Right lung (tissue), 5 donors: ENCODE measurements around the gene ST8SIA6. TPM values are rescaled to one million over a fixed set of nuclear protein-coding genes. Genes with fewer than 3 reads are reported as not detected.

Source experiments
- DNase-seq, 2 donors: peaks; one replicate each; pipeline ENCODE4 v3.0.0-alpha.2; 2013
- polyA plus RNA-seq, 5 donors: library from polyadenylated mRNA; unstranded; fragments of 120-200 nt; gene quantifications; one replicate each; pipeline versions ENCODE4 v1.2.1 to v1.2.3, GENCODE V29; 2013; ENCODE audit warnings: inconsistent platforms in 1 of 5, low replicate concordance in 1 of 5; ENCODE audit not compliant: insufficient read length in 5 of 5, insufficient read depth in 1 of 5

The ST8SIA6 gene
- polyA plus RNA-seq, 5 donors = 7.8 to 12.2 (median 9.0) TPM

DNA sequence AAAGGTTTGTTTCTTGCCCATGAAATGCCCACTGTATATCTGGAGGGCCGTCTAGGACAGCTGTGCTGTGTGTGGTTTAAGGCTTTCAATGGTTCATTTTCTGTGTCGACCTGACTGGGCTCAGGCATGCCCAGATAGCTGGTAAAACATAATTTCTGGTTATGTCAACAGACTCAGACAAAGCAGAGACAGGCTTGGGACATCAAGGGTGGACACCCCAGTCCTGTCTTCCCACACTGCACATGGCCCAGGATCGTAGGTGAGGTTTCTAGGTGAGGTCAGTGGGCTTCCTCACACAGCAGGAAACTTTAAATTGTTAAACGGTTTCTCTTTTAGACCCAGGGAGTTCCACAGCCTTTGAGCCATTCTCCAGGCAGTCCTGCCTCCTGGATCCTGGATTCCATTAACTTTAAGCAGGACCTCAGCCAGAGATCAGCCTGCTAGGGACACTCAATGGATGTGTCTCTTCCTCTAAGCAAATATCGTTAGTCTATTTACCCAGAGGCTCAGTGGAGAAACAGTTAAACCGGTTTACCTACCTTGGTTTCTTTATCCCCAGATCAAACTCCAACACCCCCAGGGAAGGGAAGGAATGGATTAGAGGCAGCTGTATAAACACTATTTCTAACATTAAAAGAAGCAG lies 66.4 kb downstream of the ST8SIA6 start:
- no peak for DNase-seq

DNA sequence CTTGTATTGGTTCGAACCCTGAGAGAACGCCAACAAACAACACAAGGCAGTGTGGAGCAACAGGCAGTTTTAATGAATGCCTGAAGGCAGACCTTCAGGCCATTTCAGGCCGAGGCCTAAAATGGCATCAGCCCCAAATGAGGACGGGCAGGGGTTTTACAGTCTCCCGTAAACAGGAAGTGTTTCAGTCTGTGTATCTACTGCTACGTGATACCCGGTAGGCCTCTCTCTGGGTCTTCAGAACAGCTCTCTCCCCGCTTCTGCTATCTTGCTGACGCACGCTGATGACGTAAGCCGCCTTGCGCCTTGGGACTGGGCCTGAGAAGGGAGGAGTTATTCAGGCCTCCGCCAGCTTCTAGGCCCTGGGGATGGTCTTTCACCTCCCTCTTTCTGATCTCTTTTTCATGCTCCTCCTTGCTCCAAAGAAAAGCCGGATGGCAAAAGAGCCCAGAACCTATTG lies 67.7 kb downstream of the ST8SIA6 start:
- no peak for DNase-seq

DNA sequence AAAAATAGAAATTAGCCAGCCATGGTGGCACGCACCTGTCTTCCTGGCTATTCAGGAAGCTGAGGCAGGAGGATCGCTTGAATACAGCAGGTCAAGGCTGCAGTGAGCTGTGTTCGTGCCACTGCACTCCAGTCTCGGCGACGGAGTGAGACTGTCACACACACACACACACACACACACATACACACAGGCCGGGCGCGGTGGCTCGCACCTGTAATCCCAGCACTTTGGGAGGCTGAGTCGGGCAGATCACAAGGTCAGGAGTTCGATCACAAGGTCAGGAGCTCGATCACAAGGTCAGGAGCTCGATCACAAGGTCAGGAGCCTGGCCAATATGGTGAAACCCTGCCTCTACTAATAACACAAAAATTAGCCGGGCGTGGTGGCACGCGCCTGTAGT lies 68.4 kb downstream of the ST8SIA6 start:
- no peak for DNase-seq

DNA sequence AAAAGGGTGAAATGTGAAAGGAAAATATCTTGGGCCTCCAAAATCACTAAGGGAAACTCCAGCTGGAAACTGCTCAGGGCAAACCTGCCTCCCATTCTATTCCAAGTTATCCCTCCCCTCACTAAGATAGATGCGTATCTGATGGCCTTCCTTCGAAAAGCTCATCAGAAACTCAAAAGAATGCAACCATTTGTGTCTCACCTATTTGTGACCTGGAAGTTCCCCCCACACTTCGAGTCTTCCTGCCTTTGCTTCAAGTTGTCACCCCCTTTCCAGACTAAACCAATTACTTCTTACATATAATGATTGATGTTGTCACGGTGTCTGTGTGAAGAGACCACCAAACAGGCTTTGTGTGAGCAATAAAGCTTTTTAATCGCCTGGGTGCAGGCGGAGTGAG lies 69.3 kb downstream of the ST8SIA6 start:
- no peak for DNase-seq

DNA sequence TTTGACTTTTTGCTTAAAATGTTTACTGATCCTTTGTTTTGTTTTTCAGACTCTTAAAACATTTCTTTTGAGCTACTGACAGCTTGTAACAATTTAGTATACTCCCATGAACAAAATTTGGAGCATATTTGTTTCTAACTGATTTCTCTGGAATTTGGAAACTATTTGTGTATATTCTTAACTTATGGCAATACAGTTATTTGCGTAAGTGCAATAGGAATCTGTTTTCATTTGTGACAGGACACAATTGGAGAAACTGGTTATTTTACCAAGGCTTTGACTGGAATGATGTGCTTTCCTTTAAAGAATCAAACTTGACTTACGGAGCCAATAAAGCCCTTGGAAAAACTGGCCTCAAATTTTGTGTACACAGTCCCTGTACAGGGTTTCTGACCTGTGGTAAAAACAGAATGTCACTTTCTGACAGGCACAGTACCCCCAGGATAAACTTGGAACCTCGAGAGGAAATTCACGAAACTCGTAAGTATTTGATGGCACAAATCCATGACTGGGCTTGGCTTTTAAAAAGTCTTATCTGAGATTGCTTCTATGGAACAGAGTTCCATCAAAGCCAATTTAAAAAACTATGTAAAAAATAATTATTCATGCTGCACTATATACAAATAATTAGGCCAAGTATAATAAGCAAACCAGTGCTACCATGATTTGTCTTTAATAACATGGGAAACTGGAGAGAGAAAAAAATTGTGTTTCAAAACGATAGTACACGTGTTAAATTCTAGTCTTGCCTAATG lies 70.4 kb downstream of the ST8SIA6 start:
- DNase-seq = peak; percentile 43 to 55

DNA sequence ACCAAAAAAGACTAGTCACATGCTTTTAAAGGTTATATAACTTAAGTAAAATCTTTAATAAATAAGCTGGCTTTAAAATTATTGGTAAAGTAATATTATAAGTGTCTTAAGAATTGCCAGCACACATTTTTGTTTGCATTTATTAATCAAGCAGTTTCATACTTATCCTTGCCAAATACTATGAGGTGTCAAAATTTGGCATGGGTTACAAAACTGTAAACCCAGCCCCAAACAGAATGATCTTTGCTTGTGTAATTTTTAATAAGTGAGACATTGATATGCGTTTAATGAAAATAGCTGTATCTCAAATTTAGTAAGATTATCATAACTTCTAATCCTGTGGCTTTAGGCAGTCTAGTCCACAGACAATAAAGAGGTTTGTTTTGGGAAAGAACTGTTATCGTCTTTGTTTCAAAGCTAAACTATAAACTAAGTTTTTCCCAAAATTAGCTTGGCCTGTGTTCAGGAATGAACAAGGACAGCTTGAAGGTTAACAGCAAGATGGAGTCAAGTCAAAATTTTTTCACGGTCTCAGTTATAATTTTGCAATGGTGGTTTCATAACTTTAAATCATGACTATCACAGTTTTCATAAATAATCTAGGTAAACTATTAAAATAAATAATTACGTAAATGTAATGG lies 72.8 kb downstream of the ST8SIA6 start:
- DNase-seq = no peak

DNA sequence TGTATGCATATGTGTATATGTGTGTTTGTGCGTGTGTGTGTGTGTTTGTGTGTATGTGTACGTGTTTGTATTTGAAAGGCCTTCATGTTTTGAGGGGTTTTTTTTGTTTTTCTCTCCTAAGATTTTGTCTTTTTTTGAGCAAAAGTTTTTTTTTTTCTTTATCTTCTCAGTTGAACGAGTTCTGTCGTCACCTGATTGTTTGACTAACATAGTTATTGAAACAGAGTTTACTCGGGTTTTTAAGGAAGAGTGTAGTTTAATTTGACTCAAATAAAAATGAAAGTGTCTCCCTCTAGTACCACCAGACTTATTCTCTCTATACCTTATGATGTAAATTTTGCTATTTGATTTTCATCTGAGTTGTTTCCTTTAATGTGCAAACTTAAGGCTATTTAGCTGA lies 73.5 kb downstream of the ST8SIA6 start:
- DNase-seq = no peak

DNA sequence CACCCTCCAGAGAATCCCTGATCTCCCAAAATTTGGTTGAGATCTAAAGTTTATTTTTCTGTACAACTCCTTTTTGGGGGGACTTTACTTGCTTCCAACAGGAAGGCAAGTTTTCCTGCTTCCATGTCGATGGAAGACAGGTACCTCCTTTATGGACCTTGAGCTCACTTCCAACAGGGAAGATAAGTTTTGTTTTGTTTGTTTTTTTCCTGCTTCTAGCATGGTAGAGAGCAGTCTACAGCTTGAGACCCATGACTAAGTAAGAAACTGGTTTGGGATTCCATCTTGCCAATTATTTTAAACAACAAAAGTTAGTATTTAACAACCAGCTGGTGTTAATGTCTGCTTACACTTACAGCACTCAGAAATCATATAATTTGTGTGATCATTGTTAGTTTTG lies 74.4 kb downstream of the ST8SIA6 start:
- no peak for DNase-seq

DNA sequence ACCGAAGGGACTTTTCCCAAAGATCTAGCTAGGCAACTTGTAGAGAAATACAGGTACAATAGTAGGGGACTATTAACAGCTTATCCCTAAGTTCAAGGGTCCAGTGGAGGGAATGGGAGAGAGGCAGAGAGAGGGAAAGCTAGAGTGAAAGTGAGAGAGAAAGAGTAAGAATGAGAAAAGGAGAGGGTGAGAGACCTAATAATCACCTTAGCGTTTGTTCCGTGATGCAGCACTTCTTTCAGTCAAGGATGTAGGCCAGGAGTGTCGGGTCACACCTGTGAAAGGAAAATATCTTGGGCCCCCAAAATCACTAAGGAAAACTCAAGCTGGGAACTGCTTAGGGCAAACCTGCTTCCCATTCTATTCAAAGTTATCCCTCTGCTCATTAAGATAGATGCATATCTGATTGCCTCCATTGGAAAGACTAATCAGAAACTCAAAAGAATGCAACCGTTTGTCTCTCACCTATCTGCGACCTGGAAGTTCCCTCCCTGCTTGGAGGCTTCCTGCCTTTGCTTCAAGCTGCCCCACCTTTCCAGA lies 75.2 kb downstream of the ST8SIA6 start:
- no peak for DNase-seq

DNA sequence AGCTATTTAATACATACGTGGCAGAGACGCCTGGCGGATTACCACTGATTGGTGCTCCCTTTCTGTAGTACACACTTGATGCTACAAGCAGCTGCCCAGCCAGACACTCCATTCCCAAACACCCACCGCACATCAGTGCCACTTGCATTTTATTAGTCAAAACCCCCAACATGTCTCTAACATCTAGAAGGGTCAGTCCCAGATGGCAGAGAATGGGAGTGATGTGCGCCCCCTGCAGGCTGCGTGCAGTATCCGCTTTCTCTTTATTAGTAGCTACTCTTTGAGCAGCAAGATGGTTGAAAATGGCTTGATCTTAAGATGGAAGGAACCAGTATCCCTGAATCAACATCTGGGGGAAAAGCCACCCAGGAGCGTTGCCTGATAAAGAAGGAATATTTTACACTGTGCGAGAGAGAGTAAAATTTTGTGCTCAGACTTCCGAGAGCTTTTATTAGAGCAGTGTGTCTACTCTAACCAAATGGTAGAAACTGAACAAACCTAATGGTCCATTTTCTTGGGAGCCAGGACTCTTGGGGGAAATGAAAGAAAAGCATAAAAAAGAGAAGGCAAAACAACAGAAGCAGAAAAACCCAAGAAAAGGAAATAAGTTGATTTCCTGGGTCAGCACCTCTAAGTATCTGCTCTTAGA lies 78.3 kb downstream of the ST8SIA6 start:
- DNase-seq = no peak

DNA sequence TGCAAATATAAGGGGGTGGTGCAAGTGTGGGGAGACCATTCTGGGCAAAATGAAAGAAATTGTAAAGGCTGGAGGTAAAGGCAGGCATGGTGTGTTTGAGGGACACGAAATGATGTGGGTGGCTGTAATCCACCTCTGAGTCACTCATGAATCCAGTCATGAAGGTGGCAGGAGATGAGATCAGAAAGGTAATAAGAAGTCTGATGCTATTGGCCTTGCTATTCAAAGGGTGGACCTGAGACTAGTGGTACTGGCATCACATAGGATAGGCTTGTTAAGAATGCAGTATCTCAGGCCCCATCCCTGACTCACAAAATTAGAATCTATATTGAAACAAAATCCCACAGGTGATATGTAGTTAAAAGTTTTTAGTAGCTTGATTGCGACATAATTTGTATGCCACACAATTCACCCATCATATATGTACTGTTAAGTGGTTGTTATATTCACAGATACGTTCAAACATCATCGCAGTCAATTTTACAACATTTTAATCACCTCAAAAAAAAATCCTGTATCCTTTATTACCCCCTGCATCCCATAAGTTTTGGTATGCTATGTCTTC lies 85.6 kb downstream of the ST8SIA6 start:
- no peak for DNase-seq

DNA sequence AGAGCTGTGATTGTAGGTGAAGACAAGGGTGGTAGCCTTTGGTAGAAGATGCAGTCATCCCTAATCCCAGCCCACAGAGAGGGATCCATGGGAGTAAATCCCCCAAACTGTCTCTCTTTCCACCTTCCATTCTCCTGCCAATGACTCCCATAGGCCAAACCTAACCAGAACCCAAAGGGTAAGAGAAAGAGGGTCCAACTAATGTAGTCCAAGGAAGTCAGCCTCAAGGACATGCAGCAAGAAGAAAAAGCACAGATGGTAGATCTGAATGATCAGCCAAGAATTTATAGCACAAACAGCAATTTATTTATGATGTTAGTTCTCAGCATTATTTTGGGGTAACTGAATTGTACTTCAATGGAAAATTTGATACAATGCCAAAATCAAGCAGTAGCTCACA lies 87.7 kb downstream of the ST8SIA6 start:
- DNase-seq = no peak

DNA sequence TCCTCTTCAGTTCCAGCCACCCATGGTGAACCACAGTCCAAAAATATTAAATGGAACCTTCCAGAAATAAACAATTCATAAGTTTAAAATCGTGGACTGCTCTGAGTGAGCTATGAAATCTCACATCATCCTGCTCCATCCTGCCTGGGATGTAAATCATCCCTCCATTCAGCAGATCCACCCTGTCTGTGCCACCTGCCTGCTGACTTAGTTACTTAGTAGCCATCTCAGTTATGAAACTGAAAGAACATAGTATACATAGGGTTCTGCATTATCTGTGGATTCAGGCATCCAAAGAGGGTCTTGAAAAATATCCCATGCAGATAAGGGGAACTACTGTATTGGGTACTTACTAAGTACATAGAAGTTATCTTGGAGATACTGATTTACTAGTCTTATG lies 89.0 kb downstream of the ST8SIA6 start:
- no peak for DNase-seq

DNA sequence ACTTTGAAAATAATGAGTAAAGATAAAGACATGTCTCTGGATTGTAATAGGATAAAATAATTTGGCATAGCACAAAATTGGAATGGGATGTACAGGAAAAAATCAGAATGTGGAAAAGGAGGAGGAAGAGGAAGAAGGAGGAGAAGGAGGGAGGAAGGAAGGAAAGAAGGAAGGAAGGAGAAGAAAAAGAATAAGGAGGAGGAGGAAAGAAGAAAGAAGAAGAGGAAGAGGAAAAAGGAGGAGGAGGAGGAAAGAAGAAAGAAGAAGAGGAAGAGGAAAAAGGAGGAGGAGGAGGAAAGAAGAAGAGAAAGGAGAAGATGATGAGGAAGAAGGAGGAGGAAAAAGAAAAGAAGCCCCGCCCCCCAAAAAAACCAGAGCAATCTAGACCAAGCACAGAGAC lies 95.9 kb downstream of the ST8SIA6 start:
- DNase-seq = no peak

DNA sequence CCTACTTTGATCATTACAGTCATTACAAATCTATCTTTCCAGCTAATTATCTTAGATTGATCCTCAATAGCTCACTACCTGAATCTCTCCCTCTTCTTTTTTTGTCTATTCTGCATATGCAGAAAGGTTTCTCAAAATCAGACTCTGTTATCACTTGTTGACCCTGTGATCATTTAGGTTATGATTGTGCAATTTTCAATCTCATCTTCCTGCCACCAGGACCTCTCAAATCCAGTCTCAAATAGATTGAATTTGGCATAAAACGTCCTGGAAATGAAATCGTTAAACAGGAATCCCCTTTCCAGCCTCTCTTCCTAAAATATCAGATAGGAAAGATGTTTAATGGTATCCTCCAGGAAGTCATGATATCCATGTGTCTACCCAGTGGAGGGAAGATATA lies 96.6 kb downstream of the ST8SIA6 start:
- DNase-seq = no peak

DNA sequence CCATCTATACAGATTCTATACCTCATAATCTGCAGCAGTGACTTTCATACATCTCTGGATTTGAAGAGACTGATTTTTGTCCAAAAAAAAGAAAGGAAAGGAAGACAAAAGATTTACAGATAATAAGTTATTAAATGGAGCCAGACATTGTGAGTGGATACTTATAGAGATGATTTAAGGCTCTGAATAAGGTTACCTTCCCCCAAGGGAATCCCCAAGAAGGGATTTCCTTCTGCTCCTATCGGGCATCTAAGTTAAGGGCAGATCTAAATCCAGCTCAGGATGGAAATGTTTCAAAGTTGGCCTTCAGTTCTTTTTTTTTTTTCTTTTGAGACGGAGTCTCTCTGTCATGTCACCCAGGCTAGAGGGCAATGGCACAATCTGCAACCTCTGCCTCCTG lies 97.6 kb downstream of the ST8SIA6 start:
- DNase-seq = no peak

DNA sequence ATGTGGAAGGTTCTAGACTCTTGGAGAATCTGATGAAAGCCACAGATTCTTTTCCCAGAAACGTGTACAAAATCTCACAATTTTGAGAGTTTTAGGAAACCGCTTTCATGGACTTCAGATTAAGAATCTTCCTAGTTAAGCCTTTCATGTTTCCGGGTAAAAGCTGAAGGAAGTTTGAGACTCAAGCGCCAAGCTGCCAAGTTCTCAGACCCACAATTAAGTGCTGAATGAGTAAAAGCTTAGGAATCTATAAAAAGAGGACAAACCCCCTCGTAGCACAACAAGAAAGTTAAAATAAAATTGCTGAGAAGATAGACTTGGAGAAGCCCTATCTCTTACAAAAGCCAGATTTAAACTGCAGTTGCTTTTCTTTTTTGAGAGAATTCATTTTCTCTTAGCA lies 99.6 kb downstream of the ST8SIA6 start:
- no peak for DNase-seq

DNA sequence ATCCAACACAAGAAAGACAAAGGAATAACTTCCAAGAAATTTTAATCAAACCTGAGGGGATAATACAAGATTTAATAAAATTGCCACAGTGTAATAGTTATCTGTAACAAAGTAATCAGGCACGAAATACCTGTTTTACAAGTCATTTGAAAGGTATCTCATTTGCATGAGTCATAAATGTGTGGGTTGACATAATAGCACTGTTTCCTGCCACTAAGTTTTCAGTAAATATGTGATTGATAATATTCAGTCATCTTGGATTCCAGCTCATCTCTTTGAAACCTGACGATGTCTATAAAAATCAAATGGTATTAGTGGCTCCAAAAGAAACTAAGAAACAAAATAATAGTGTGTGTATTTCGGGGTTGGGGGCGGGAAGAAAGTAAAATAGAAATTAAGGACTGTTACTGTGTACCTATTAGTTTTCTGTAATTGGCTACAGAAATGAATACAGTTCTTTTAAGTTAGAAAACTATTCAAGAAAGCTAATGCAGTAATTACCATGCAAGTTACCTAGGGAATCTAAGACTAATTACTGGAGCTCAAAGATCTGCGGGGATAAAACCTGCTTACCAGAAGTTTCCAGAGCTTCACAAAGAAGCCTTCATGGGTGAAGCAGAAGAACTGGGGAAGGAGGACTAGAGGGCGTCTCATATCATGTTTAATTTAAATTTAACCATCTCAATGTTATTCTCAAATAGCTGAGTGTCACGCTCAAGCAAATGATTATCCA lies 100.7 kb downstream of the ST8SIA6 start:
- DNase-seq = no peak

DNA sequence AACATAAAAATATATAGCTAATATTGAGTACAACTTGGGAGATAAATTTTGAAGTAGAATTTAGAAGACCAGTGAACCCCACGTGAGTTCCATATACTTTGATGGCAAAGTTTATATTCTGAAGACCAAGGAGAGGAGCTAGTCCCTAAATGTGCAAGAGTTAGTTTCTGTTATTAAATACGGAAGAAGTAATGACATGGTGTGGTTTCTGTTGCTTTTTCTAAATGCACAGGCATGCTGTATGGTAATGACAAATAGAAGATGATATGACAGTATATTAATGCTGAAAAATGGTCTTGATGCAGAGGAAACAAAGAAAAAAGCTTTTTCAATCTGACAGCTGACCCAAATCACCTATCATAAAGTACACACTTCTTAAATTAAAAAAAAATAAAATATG lies 101.8 kb downstream of the ST8SIA6 start:
- no peak for DNase-seq

DNA sequence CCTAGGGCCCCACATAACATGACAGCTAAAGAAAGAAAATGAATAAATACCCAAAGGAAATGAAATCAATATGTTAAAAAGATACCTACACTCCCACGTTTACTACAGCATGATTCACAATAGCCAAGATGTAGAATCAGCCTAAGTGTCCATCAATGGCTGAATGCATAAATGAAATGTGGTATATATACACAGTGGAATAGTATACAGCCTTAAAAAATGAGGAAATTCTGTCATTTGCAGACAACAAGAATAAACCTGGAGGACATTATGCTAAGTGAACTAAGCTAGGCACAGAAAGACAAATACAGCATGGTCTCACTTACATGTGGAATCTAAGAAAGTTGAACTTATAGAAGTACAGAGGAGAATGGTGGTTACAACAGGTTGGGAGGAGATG lies 102.9 kb downstream of the ST8SIA6 start:
- no peak for DNase-seq

DNA sequence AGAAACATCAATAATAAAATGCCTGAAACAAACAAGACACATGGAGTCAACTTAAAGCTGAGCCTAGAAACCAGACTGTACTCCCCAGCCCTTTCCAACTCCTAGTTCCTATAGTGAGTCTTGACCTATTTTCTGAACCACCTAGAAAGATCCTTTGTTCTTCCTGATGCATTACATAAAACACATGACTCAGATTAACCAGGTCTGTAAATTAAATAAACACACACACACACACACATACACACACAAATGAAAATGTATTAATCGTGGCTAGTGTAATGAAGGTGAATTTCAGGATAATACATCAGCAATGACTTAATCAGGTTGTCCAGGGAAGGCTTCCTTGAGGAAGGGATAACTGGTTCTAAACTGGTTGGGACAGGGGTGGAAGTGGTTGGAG lies 104.7 kb downstream of the ST8SIA6 start:
- DNase-seq = no peak
